Measurements from ENCODE around the gene TIMP2. TPM values are rescaled to one million over a fixed set of nuclear protein-coding genes. Genes with fewer than 3 reads are reported as not detected.

Gene TIMP2
- total RNA-seq, 1 experiment from 2014 or later, result 62.4 TPM

DNA sequence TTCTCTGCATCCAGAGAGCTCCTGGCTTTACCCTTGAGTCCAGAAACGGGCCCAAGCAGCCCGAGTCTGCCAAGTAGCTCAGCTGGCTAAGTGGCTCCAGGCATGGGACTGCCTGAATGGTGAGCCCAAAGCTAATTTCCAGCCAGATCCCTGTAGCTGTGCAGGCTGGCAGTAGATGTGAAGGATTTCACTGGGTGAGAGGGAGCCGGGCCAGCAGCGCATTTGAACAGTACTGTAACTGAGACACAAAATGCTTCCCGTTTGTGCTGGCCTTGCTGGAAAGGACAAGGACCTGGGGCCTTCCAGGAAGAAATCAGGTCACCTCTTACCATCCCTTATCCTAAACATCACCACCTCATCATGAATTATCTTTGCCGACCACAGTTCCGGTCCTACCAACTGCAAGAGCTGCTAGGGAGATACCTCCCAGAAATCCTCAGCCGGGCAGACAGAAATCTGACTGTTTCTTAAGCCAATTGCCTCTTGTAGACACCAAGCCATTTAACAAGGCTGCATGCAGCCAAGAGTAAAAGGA, 3.7 kb downstream of the TIMP2 start:
- TF ChIP-seq SIN3A (IDR thresholded peaks at IDR 0.05; ENCODE audit: borderline replicate concordance, insufficient read depth, low read depth, low read length) (no peak), TCF7L2 (IDR thresholded peaks at IDR 0.05; ENCODE audit: low read depth, low read length) (no peak), POLR2AphosphoS5 (IDR thresholded peaks at IDR 0.05; ENCODE audit: low read depth, low read length) (no peak)
- TF ChIP-seq, protein P1, sequence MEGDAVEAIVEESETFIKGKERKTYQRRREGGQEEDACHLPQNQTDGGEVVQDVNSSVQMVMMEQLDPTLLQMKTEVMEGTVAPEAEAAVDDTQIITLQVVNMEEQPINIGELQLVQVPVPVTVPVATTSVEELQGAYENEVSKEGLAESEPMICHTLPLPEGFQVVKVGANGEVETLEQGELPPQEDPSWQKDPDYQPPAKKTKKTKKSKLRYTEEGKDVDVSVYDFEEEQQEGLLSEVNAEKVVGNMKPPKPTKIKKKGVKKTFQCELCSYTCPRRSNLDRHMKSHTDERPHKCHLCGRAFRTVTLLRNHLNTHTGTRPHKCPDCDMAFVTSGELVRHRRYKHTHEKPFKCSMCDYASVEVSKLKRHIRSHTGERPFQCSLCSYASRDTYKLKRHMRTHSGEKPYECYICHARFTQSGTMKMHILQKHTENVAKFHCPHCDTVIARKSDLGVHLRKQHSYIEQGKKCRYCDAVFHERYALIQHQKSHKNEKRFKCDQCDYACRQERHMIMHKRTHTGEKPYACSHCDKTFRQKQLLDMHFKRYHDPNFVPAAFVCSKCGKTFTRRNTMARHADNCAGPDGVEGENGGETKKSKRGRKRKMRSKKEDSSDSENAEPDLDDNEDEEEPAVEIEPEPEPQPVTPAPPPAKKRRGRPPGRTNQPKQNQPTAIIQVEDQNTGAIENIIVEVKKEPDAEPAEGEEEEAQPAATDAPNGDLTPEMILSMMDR (IDR thresholded peaks at IDR 0.05), result no peak
- TF ChIP-seq, protein P2, sequence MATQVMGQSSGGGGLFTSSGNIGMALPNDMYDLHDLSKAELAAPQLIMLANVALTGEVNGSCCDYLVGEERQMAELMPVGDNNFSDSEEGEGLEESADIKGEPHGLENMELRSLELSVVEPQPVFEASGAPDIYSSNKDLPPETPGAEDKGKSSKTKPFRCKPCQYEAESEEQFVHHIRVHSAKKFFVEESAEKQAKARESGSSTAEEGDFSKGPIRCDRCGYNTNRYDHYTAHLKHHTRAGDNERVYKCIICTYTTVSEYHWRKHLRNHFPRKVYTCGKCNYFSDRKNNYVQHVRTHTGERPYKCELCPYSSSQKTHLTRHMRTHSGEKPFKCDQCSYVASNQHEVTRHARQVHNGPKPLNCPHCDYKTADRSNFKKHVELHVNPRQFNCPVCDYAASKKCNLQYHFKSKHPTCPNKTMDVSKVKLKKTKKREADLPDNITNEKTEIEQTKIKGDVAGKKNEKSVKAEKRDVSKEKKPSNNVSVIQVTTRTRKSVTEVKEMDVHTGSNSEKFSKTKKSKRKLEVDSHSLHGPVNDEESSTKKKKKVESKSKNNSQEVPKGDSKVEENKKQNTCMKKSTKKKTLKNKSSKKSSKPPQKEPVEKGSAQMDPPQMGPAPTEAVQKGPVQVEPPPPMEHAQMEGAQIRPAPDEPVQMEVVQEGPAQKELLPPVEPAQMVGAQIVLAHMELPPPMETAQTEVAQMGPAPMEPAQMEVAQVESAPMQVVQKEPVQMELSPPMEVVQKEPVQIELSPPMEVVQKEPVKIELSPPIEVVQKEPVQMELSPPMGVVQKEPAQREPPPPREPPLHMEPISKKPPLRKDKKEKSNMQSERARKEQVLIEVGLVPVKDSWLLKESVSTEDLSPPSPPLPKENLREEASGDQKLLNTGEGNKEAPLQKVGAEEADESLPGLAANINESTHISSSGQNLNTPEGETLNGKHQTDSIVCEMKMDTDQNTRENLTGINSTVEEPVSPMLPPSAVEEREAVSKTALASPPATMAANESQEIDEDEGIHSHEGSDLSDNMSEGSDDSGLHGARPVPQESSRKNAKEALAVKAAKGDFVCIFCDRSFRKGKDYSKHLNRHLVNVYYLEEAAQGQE (IDR thresholded peaks at IDR 0.05; ENCODE audit: insufficient read depth in 1 of 2, low read depth in 2 of 2, low read length in 1 of 2), result no peak
- DNase-seq (ENCODE audit: low read depth, low spot score) (no peak), ATAC-seq (no peak)
- intact Hi-C loops (cut with micrococcal nuclease; ENCODE audit: unreplicated experiment), result no loop called here
- Histone ChIP-seq H3K36me3 (ENCODE audit: control insufficient read depth, insufficient read depth, low read length) (no peaks in the 10 kb centered on the region), H3K4me3 (ENCODE audit: low read depth in 2 of 2, low read length in 2 of 2) (no peak overlapping the region), H3K27ac (ENCODE audit: low read length) (no peak overlapping the region), H3K4me1 (ENCODE audit: control insufficient read depth, insufficient read depth, low read length) (peaks cover 25% of the 10 kb centered on the region), H3K27me3 (ENCODE audit: control insufficient read depth, insufficient read depth, low read length) (no peaks in the 10 kb centered on the region), H3K9me3 (ENCODE audit: control insufficient read depth, insufficient read depth, low read depth, low read length) (no peaks in the 10 kb centered on the region)
- POLR2A ChIA-PET, result interaction anchor here (0.5 to 0.6 kb wide), 3 partner anchors 17 to 72 kb away, joined by 3 to 4 read pairs (median 4); no protein-coding TSS in a partner anchor
- in situ Hi-C loops (cut with HindIII; ENCODE audit: low pct_unique_long_range_greater_than_20kb, low sequenced_read_pairs), result no loop called here
- no TSS peak for BruUV-seq (replicated peaks)
- CTCF ChIA-PET, result no interaction called here

DNA sequence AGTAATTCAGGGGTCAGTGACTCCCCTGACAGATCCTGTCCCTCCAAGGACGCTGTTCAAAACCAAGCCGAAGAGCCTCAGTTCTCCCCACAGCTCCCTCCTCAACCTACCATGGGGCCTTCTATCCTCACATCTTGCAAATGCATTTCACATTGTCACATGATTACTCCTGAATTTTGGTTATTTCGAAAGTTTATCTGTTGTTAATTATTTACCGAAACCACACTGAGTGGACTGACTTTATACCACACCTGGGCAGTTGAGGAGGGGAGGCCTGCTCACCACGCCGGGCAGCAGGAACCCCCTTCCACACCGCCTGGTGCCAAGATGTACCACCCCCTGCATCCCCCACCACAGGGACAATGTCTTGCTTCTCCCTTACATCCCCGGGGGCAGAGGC, 4.7 kb downstream of the TIMP2 start:
- H3K4me3 ChIP-seq (ENCODE audit: low read depth in 2 of 2, low read length in 2 of 2), result no peak overlapping the region
- POLR2A ChIA-PET, result no interaction called here
- DNase-seq (ENCODE audit: low read depth, low spot score) (no peak), ATAC-seq (no peak)
- H3K27me3 ChIP-seq (ENCODE audit: control insufficient read depth, insufficient read depth, low read length), result no peaks in the 10 kb centered on the region
- H3K9me3 ChIP-seq (ENCODE audit: control insufficient read depth, insufficient read depth, low read depth, low read length), result no peaks in the 10 kb centered on the region
- peaks cover 25% of the 10 kb centered on the region for H3K4me1 ChIP-seq (ENCODE audit: control insufficient read depth, insufficient read depth, low read length)
- CTCF ChIA-PET, result no interaction called here
- intact Hi-C loops (cut with micrococcal nuclease; ENCODE audit: unreplicated experiment), result no loop called here
- in situ Hi-C loops (cut with HindIII; ENCODE audit: low pct_unique_long_range_greater_than_20kb, low sequenced_read_pairs), result no loop called here
- H3K36me3 ChIP-seq (ENCODE audit: control insufficient read depth, insufficient read depth, low read length), result no peaks in the 10 kb centered on the region
- TF ChIP-seq, protein P2 (IDR thresholded peaks at IDR 0.05; ENCODE audit: insufficient read depth in 1 of 2, low read depth in 2 of 2, low read length in 1 of 2), result no peak
- TF ChIP-seq, protein P1 (IDR thresholded peaks at IDR 0.05), result no peak
- no peak for TF ChIP-seq POLR2AphosphoS5 (IDR thresholded peaks at IDR 0.05; ENCODE audit: low read depth, low read length)
- no peak for TF ChIP-seq TCF7L2 (IDR thresholded peaks at IDR 0.05; ENCODE audit: low read depth, low read length)
- TF ChIP-seq SIN3A (IDR thresholded peaks at IDR 0.05; ENCODE audit: borderline replicate concordance, insufficient read depth, low read depth, low read length), result no peak
- no TSS peak for BruUV-seq (replicated peaks)
- H3K27ac ChIP-seq (ENCODE audit: low read length), result no peak overlapping the region
